Left forelimb (tissue), 1 donor: ENCODE data around the gene SH3YL1.

Experiments used
- DNase-seq: peaks from one replicate; pipeline ENCODE4 v3.0.0-alpha.2; 2018; ENCODE audit warnings: low spot score

The SH3YL1 gene

GRCh38 chr2:213932-214693, 49.7 kb downstream of the SH3YL1 start:
- DNase-seq: no peak

- no peak for DNase-seq
Observed at GRCh38 chr2:211486-212184, 52.2 kb downstream of the SH3YL1 start.

- DNase-seq: no peak
Observed at GRCh38 chr2:210660-211059, 53.2 kb downstream of the SH3YL1 start.

GRCh38 chr2:209470-209869, 54.4 kb downstream of the SH3YL1 start:
- DNase-seq: no peak

GRCh38 chr2:208335-208734, 55.5 kb downstream of the SH3YL1 start:
- no peak for DNase-seq

GRCh38 chr2:203984-204383, 59.8 kb downstream of the SH3YL1 start:
- DNase-seq: no peak

GRCh38 chr2:203401-203800, 60.4 kb downstream of the SH3YL1 start:
- DNase-seq: no peak

- DNase-seq: no peak
Observed at GRCh38 chr2:202945-203344, 60.9 kb downstream of the SH3YL1 start.

- DNase-seq: no peak
Observed at GRCh38 chr2:201648-202433, 62.0 kb downstream of the SH3YL1 start.

- no peak for DNase-seq
Observed at GRCh38 chr2:199041-199966, 64.5 kb downstream of the SH3YL1 start.

- no peak for DNase-seq
Observed at GRCh38 chr2:196406-196805, 67.4 kb downstream of the SH3YL1 start.

GRCh38 chr2:195932-196331, 67.9 kb downstream of the SH3YL1 start:
- no peak for DNase-seq

GRCh38 chr2:193141-193671, 70.6 kb downstream of the SH3YL1 start:
- DNase-seq: no peak

- no peak for DNase-seq
Observed at GRCh38 chr2:191311-192190, 72.3 kb downstream of the SH3YL1 start.

- no peak for DNase-seq
Observed at GRCh38 chr2:187825-188224, 76.0 kb downstream of the SH3YL1 start.

GRCh38 chr2:185221-185620, 78.6 kb downstream of the SH3YL1 start:
- DNase-seq: no peak

- DNase-seq: no peak
Observed at GRCh38 chr2:184695-185094, 79.1 kb downstream of the SH3YL1 start.

- DNase-seq: no peak
Observed at GRCh38 chr2:182509-183122, 81.2 kb downstream of the SH3YL1 start.

- no peak for DNase-seq
Observed at GRCh38 chr2:180311-180710, 83.5 kb downstream of the SH3YL1 start.

GRCh38 chr2:179886-180285, 83.9 kb downstream of the SH3YL1 start:
- no peak for DNase-seq
